ENCODE results near the gene BCAS1. TPM values are rescaled to one million over a fixed set of nuclear protein-coding genes. Genes with fewer than 3 reads are reported as not detected.

Gene BCAS1
- total and polyA plus RNA-seq, 10 of the 15 experiments (the other 5 are each of a cell fraction or from before 2014, with no cell fraction given), result 0.21 to 1.4 (median 0.55) TPM

DNA sequence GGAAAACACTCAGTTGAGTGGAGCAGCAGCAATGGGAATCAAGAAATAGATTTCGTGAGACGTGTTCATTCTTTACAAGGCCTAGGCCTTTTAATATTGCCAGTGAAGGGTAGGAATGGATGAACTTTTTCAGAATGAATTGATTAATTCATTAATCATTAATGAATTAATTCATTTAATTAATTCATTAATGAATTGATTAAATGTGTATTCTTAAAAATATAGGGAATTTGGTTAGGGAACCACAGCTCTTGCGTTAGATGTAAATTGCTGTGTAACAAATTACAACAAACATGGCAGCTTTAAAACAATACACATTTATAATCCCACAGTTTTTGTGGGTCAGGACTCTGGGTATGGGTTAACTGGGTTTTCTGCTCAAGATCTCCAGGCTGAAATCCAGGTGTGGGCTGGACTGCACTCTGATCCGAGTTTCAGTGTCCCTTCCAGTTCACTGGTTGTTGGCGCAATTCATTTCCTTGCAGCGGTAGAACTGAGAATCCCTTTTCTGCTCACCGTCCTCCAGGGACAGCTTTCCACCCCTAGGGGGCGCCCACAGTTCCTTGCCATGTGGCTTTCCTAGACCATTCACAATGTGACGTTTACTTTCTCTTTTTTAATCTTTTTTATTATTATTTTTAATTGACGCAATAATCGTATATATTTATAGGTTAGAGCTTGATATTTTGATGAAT lies 32.8 kb upstream of the BCAS1 start (continued):
- TF ChIP-seq, protein P1, sequence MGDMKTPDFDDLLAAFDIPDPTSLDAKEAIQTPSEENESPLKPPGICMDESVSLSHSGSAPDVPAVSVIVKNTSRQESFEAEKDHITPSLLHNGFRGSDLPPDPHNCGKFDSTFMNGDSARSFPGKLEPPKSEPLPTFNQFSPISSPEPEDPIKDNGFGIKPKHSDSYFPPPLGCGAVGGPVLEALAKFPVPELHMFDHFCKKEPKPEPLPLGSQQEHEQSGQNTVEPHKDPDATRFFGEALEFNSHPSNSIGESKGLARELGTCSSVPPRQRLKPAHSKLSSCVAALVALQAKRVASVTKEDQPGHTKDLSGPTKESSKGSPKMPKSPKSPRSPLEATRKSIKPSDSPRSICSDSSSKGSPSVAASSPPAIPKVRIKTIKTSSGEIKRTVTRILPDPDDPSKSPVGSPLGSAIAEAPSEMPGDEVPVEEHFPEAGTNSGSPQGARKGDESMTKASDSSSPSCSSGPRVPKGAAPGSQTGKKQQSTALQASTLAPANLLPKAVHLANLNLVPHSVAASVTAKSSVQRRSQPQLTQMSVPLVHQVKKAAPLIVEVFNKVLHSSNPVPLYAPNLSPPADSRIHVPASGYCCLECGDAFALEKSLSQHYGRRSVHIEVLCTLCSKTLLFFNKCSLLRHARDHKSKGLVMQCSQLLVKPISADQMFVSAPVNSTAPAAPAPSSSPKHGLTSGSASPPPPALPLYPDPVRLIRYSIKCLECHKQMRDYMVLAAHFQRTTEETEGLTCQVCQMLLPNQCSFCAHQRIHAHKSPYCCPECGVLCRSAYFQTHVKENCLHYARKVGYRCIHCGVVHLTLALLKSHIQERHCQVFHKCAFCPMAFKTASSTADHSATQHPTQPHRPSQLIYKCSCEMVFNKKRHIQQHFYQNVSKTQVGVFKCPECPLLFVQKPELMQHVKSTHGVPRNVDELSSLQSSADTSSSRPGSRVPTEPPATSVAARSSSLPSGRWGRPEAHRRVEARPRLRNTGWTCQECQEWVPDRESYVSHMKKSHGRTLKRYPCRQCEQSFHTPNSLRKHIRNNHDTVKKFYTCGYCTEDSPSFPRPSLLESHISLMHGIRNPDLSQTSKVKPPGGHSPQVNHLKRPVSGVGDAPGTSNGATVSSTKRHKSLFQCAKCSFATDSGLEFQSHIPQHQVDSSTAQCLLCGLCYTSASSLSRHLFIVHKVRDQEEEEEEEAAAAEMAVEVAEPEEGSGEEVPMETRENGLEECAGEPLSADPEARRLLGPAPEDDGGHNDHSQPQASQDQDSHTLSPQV (IDR thresholded peaks at IDR 0.05), result no peak
- TF ChIP-seq, protein P2, sequence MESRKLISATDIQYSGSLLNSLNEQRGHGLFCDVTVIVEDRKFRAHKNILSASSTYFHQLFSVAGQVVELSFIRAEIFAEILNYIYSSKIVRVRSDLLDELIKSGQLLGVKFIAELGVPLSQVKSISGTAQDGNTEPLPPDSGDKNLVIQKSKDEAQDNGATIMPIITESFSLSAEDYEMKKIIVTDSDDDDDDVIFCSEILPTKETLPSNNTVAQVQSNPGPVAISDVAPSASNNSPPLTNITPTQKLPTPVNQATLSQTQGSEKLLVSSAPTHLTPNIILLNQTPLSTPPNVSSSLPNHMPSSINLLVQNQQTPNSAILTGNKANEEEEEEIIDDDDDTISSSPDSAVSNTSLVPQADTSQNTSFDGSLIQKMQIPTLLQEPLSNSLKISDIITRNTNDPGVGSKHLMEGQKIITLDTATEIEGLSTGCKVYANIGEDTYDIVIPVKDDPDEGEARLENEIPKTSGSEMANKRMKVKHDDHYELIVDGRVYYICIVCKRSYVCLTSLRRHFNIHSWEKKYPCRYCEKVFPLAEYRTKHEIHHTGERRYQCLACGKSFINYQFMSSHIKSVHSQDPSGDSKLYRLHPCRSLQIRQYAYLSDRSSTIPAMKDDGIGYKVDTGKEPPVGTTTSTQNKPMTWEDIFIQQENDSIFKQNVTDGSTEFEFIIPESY (IDR thresholded peaks at IDR 0.05), result peak; percentile 54; the same call in 1 of the 2 replicates
- peak; percentile 64 for TF ChIP-seq SMC3 (IDR thresholded peaks at IDR 0.05; ENCODE audit: borderline replicate concordance, low read length)

DNA sequence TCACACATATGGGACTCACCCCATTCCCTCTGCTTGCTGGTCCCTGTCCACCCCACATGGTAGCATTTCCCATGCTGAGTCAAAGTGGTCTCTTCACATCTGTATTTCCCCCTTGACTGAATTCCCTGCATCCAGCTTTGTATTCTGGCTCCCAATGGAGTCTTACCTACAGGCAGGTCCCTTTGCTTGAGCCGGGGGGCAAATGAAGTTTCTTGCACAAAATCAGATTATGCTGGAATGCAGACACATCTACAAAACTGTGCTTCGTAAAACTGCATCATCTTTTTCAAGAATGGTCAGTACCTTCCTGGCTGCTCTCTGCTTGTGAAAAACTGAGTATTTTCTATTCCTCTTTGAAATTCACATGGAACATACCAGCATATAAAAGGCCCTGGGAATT lies 32.1 kb upstream of the BCAS1 start:
- no peak overlapping the region for H2AFZ ChIP-seq (ENCODE audit: control insufficient read depth, low read depth, low read length)
- no peak for FAIRE-seq
- no peaks in the 10 kb centered on the region for H3K4me1 ChIP-seq (ENCODE audit: control insufficient read depth, insufficient read depth, low read length)
- no peaks in the 10 kb centered on the region for H3K79me2 ChIP-seq (ENCODE audit: control insufficient read depth, insufficient read depth, low read length)
- POLR2A ChIA-PET, result no interaction called here
- no TSS peak for BruUV-seq (replicated peaks)
- no peak for DNase-seq (ENCODE audit: low read depth, low spot score)
- intact Hi-C loops (cut with micrococcal nuclease; ENCODE audit: unreplicated experiment) (no loop called here), in situ Hi-C loops (cut with MboI) (loop anchor here (5.0 kb wide), 2 partner anchors 95 to 545 kb away; no protein-coding TSS in a partner anchor)
- H3K9ac ChIP-seq (ENCODE audit: control insufficient read depth, insufficient read depth, low read length), result no peak overlapping the region
- H3K4me3 ChIP-seq, result no peak overlapping the region
- ATAC-seq, result no peak
- no peak overlapping the region for H3K4me2 ChIP-seq (ENCODE audit: control insufficient read depth, insufficient read depth)
- H3K27me3 ChIP-seq (replicated peaks in 1 of 2; ENCODE audit: control insufficient read depth in 2 of 2, insufficient read depth in 2 of 2, low read length in 1 of 2), result no peaks in the 10 kb centered on the region
- no peaks in the 10 kb centered on the region for H4K20me1 ChIP-seq (ENCODE audit: control insufficient read depth, insufficient read depth)
- WGBS (ENCODE audit: insufficient coverage, insufficient replicate concordance, low lambda C conversion rate, missing lambda C conversion rate), result 70% methylated on average over 2 of the region's 2 CpGs
- no peak overlapping the region for H3K27ac ChIP-seq (ENCODE audit: control insufficient read depth, insufficient read depth)
- SMC1A ChIA-PET (ENCODE audit: uncharacterized antibody, unreplicated experiment), result interaction anchor here (0.5 to 4.9 kb wide), 8 partner anchors 8 to 545 kb away, joined by 3 to 32 read pairs (median 6); no protein-coding TSS in a partner anchor
- no peaks in the 10 kb centered on the region for H3K9me3 ChIP-seq (replicated peaks; ENCODE audit: control insufficient read depth, insufficient read depth, low read length)
- TF ChIP-seq, protein P3, sequence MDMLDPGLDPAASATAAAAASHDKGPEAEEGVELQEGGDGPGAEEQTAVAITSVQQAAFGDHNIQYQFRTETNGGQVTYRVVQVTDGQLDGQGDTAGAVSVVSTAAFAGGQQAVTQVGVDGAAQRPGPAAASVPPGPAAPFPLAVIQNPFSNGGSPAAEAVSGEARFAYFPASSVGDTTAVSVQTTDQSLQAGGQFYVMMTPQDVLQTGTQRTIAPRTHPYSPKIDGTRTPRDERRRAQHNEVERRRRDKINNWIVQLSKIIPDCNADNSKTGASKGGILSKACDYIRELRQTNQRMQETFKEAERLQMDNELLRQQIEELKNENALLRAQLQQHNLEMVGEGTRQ (IDR thresholded peaks at IDR 0.05; ENCODE audit: borderline replicate concordance, low read depth, low read length), result no peak
- TF ChIP-seq NFXL1 (IDR thresholded peaks at IDR 0.05; ENCODE audit: borderline replicate concordance) (0 out of 2 replicates have a peak, but pooled peaks have one; percentile 37), MTA2 (IDR thresholded peaks at IDR 0.05; ENCODE audit: low read depth) (no peak), BHLHE40 (IDR thresholded peaks at IDR 0.05; ENCODE audit: borderline replicate concordance in 1 of 2, low read depth in 2 of 2, low read length in 1 of 2) (no peak), STAT3 (IDR thresholded peaks at IDR 0.05; ENCODE audit: low read depth, low read length) (no peak), TCF3 (IDR thresholded peaks at IDR 0.05; ENCODE audit: borderline replicate concordance, insufficient read depth, low read depth, low read length) (no peak)
- RAD21 ChIA-PET (ENCODE audit: unreplicated experiment), result interaction anchor here (0.8 kb wide), 2 partner anchors 38 to 105 kb away, joined by 3 read pairs; partner anchors contain the start of gene PFDN4
- H3K36me3 ChIP-seq (ENCODE audit: control insufficient read depth in 2 of 2, insufficient read depth in 2 of 2, low read length in 1 of 2), result no peaks in the 10 kb centered on the region
- CTCF ChIA-PET, result interaction anchor here (0.6 to 7.5 kb wide), 14 partner anchors 8 to 708 kb away, joined by 3 to 124 read pairs (median 4); partner anchors contain the start of gene PFDN4
